Measurements from ENCODE around the gene TST.

DNA sequence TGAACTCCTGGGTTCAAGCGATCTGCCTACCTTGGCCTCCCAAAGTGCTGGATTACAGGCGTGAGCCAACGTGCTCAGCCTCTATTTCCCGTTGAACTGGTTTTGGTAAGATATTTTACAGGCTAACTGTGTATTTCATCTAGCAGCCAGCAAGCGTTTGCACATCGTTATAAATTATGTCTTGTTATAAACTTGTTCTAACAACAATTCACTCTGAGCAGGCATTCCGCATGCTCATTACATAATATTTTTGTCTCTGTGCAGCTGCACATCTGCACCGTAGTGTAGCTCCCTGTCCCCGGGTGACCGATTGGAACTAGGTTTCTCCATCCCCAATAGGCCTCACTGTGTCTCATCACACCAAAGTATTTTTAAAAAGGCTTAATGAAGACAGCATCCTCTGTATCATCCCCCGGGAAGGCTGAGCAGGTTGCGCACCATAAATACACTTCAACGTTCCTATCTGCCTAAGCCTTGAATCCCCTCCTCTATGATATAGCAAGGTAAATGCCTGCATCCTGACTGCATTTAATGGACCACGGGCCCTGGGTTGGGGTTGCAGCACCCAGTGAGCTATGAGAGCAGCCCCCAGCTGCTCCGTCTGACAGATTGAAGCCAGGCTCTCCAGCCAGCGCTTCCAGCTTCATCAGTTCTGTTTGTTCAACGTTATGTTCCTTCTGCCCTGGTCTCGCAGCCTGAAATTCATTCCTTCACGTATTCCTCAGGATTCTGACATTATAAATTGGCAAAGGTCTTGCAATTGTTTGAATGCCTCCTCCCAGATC lies 47.7 kb downstream of the TST start:
- TF ChIP-seq CTCF (IDR thresholded peaks at IDR 0.05 in 4 of 5, conservative IDR thresholded peaks at IDR 0.05 in 1 of 5) (no peak), POLR2A (IDR thresholded peaks at IDR 0.05) (no peak)

All from gastrocnemius medialis (tissue), 4 donors.